Mucosa of descending colon (tissue), 3 donors: ENCODE data around the gene DCDC1. TPM values are rescaled to one million over a fixed set of nuclear protein-coding genes. Genes with fewer than 3 reads are reported as not detected.

Source experiments
- ATAC-seq: fragments of 200-7000 bp; cut with Tn5 transposase; one replicate; pipeline ENCODE4 v1.9.1; 2020; ENCODE audit warnings: mild to moderate bottlenecking, moderate library complexity
- DNase-seq, 3 donors: peaks; one replicate each; pipeline ENCODE4 v3.0.0-alpha.2; 2020
- H3K36me3 ChIP-seq: fragments of 200-600 bp; one replicate; pipeline ENCODE4 v1.8.0; 2021; ENCODE audit warnings: low read depth, mild to moderate bottlenecking
- H3K4me1 ChIP-seq: fragments of 200-600 bp; one replicate; pipeline ENCODE4 v1.8.0; 2021; ENCODE audit warnings: low read depth, mild to moderate bottlenecking
- H3K4me3 ChIP-seq: fragments of 200-600 bp; one replicate; pipeline ENCODE4 v1.8.0; 2021; ENCODE audit warnings: mild to moderate bottlenecking
- H3K9me3 ChIP-seq: fragments of 200-600 bp; one replicate; pipeline ENCODE4 v1.8.0; 2021; ENCODE audit warnings: mild to moderate bottlenecking
- CTCF ChIP-seq: fragments of 200-600 bp; IDR thresholded peaks from one replicate; pipeline ENCODE4 v1.8.0; 2022; ENCODE audit warnings: antibody characterized with exemption, mild to moderate bottlenecking
- intact Hi-C, 2 donors: fragments of 100-400 bp; cut with DNase I in 1 of 2; cut with micrococcal nuclease in 1 of 2; formaldehyde crosslinking; loops; one replicate each; pipeline versions ENCODE4 v1.11.0 to v1.11.1; 2022; cut with DNase I, micrococcal nuclease
- total RNA-seq, 3 donors: library from RNA; stranded (reverse); fragmentation: NEBNext Ultra II Directional in 2 of 3; extraction: Animal tissue kit (Norgen Biotek cat#: 25700) in 2 of 3; gene quantifications; one replicate each; pipeline versions ENCODE4 v1.2.1 to v1.2.4, GENCODE V29; 2021 to 2023
- donor health status: DM: no; HTN: no; CAD: no; lungs with moderate emphysema.
- donor health status: DM: no; HTN: no; CAD: no.
- donor health status: DM: no; HTN: yes; CAD: no.

Gene DCDC1
- total RNA-seq, 3 donors from 2014 or later: 0.22 TPM; not detected in 2

GRCh38 chr11:31414338-31414737, 44.8 kb upstream of the DCDC1 start:
- Histone ChIP-seq H3K36me3 (no peaks in the 10 kb centered on the region), H3K4me1 (no peaks in the 10 kb centered on the region), H3K4me3 (no peak overlapping the region), H3K9me3 (no peaks in the 10 kb centered on the region)
- intact Hi-C loops: no loop called here
- TF ChIP-seq CTCF: no peak
- DNase-seq (no peak), ATAC-seq (no peak)

GRCh38 chr11:31412946-31413345, 43.4 kb upstream of the DCDC1 start:
- H3K36me3 ChIP-seq: no peaks in the 10 kb centered on the region
- ATAC-seq (no peak), DNase-seq (no peak)
- intact Hi-C loops: no loop called here
- TF ChIP-seq CTCF: no peak
- H3K4me1 ChIP-seq: no peaks in the 10 kb centered on the region
- no peaks in the 10 kb centered on the region for H3K9me3 ChIP-seq
- no peak overlapping the region for H3K4me3 ChIP-seq

- no peaks in the 10 kb centered on the region for H3K36me3 ChIP-seq
- DNase-seq (no peak), ATAC-seq (no peak)
- H3K9me3 ChIP-seq: no peaks in the 10 kb centered on the region
- intact Hi-C loops: no loop called here
- no peaks in the 10 kb centered on the region for H3K4me1 ChIP-seq
- no peak for TF ChIP-seq CTCF
- no peak overlapping the region for H3K4me3 ChIP-seq
Observed at GRCh38 chr11:31408201-31408600, 38.7 kb upstream of the DCDC1 start.

- no peaks in the 10 kb centered on the region for H3K9me3 ChIP-seq
- no peak overlapping the region for H3K4me3 ChIP-seq
- no peaks in the 10 kb centered on the region for H3K36me3 ChIP-seq
- no peak for ATAC-seq
- DNase-seq: no peak
- intact Hi-C loops: no loop called here
- TF ChIP-seq CTCF: no peak
- H3K4me1 ChIP-seq: no peaks in the 10 kb centered on the region
Observed at GRCh38 chr11:31404614-31405013, 35.1 kb upstream of the DCDC1 start.

- Histone ChIP-seq H3K4me3 (no peak overlapping the region), H3K9me3 (no peaks in the 10 kb centered on the region), H3K36me3 (no peaks in the 10 kb centered on the region), H3K4me1 (no peaks in the 10 kb centered on the region)
- intact Hi-C loops: no loop called here
- DNase-seq: no peak
- no peak for TF ChIP-seq CTCF
- ATAC-seq: peak; percentile 38
Observed at GRCh38 chr11:31397239-31397834, 27.8 kb upstream of the DCDC1 start.

- no peak overlapping the region for H3K4me3 ChIP-seq
- H3K9me3 ChIP-seq: no peaks in the 10 kb centered on the region
- no peaks in the 10 kb centered on the region for H3K36me3 ChIP-seq
- TF ChIP-seq CTCF: no peak
- no peak for ATAC-seq
- H3K4me1 ChIP-seq: no peaks in the 10 kb centered on the region
- no peak for DNase-seq
- intact Hi-C loops: no loop called here
Observed at GRCh38 chr11:31387379-31387778, 17.8 kb upstream of the DCDC1 start.
